HG02642 (cell line): Measurements from ENCODE around the gene CALM3.

Source experiments
- ATAC-seq: cut with Tn5 transposase; IDR thresholded peaks from one replicate; pipeline ENCODE4 v1.9.1; 2021; ENCODE audit warnings: mild to moderate bottlenecking; ENCODE audit not compliant: unreplicated experiment, poor library complexity

The CALM3 gene

GRCh38 chr19:46634045-46634655, 33.0 kb downstream of the CALM3 start:
- ATAC-seq = no peak

GRCh38 chr19:46634656-46635218, 33.6 kb downstream of the CALM3 start:
- no peak for ATAC-seq

- ATAC-seq = no peak
These were observed 35.0 kb downstream of the CALM3 start, which contains the start of gene GNG8 for GRCh38 chr19:46635920-46636761. TSS of gene GNG8 (minus strand) at chr19:46636202. CDS start at chr19:46634682, 1,520 bp downstream.

- no peak for ATAC-seq
These were observed 36.1 kb downstream of the CALM3 start for GRCh38 chr19:46637224-46637623.

- ATAC-seq = no peak
These were observed 38.4 kb downstream of the CALM3 start for GRCh38 chr19:46639358-46640182.

- no peak for ATAC-seq
These were observed 39.5 kb downstream of the CALM3 start for GRCh38 chr19:46640656-46641055.

- no peak for ATAC-seq
These were observed 43.6 kb downstream of the CALM3 start for GRCh38 chr19:46644720-46645119.

- no peak for ATAC-seq
These were observed 45.3 kb downstream of the CALM3 start for GRCh38 chr19:46646402-46646801.

GRCh38 chr19:46648060-46648960, 47.2 kb downstream of the CALM3 start:
- no peak for ATAC-seq

GRCh38 chr19:46648961-46649960, 48.1 kb downstream of the CALM3 start:
- ATAC-seq = no peak

GRCh38 chr19:46650445-46650844, 49.3 kb downstream of the CALM3 start:
- no peak for ATAC-seq

- ATAC-seq = no peak
These were observed 53.6 kb downstream of the CALM3 start for GRCh38 chr19:46654621-46655152.

GRCh38 chr19:46656541-46656940, 55.4 kb downstream of the CALM3 start:
- ATAC-seq = no peak

GRCh38 chr19:46659151-46660007, 58.2 kb downstream of the CALM3 start:
- ATAC-seq = no peak

GRCh38 chr19:46660008-46660517, 58.9 kb downstream of the CALM3 start:
- ATAC-seq = no peak
